NB4 (cell line): ENCODE results near the gene SCFD1.

Source experiments
- CTCF ChIP-seq: IDR thresholded peaks from one replicate; pipeline ENCODE4 v1.5.1; 2012; ENCODE audit warnings: low read depth, low read length
- MAX ChIP-seq: IDR thresholded peaks from 2 replicates; pipeline ENCODE4 v1.6.1; 2011; ENCODE audit warnings: low read depth, low read length

- TF ChIP-seq MAX (no peak), CTCF (no peak)
These were observed 88.8 kb downstream of the SCFD1 start for GRCh38 chr14:30710876-30711275.
